ENCODE measurements around the gene CCDC127.

- TF ChIP-seq CTCF (conservative IDR thresholded peaks at IDR 0.05; ENCODE audit: low read depth, low read length) = no peak
- no peak for TF ChIP-seq CEBPB (IDR thresholded peaks at IDR 0.05; ENCODE audit: low read depth, low read length)
These were observed 36.4 kb downstream of the CCDC127 start for GRCh38 chr5:181566-181965.
